NCI-H524 treated with DMSO at 0.1 percent for 48 hours (cell line): Measurements from ENCODE around the gene COPB2.

Experiments
- DNase-seq: peaks from one replicate; lab custom pipeline; 2025; lab: John Stamatoyannopoulos, UW

COPB2 gene

DNA sequence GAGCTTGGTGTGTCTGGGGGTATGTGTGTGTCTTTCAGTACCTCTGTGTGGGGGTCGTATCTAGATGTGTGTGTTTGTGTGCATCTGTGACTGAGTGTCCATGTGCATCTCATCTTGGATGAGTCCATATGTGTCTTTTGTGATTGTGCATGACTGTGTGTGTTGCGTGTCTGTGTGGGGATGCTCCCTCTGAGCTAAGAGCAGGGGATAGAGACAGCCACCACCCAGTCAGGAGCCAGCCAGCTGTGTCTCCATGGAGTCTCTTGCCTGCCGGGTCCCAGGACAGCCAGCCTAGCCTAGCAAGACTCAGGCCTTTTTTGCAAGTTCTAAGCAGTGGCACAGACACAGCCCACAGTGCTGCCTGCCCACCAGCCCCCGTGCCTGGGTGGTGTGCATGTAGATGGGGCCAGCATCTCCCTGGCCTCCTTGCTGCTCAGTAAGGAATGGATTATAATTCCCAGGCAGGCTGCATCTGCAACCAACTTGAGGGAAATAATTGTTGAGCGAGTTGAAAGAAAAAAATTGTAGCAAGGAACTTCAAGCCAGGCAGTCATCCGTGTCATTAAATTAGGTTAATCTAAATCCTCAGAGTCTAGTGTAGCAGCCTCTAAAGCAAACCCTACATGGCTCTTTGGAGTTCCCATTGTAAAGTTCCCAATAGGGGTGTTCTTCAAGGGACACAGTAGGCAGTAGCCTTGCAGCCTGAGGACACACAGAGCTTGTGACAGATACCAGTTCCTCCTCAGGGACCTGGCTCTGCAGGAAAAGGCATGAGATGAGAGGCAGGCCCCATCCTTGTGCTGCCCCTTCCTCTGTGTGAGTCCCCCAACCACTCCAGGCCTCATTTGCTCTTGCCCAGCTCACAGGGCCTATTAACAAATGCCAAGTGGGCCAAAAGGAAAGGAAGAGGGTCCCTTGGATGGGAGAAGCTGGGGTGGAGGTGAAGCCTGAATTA, 81.6 kb downstream of the COPB2 start:
- no peak for DNase-seq
